ENCODE measurements around the gene CNTNAP2. TPM values are rescaled to one million over a fixed set of nuclear protein-coding genes. Genes with fewer than 3 reads are reported as not detected.

Gene CNTNAP2
- total RNA-seq, 4 donors from 2014 or later, result 0.91 to 16.0 TPM; not detected in 2

DNA sequence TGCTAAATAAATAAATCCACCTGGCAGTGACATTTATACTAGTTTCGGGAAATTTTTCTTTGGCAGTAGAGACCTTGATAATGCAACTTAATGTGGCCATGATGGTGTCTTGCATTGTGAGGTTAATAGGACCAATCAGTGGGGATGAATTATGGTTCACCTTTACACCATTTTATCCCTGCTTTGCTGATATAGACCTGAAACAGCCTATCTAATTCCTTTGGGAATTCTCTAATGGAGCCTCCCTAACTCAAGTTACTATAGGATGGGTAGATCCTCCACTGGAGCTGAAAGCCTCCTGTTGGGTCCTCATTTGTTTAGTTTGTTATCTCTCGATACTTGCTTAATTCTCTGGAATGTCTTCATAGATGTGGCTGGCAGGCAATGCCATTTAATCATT lies 276.7 kb downstream of the CNTNAP2 start:
- Histone ChIP-seq H3K27ac (no peak overlapping the region), H3K27me3 (no peaks in the 10 kb centered on the region), H3K9me3 (no peaks in the 10 kb centered on the region), H3K4me1 (no peaks in the 10 kb centered on the region), H3K36me3 (no peaks in the 10 kb centered on the region), H3K4me3 (no peak overlapping the region)
- TF ChIP-seq, protein P1, sequence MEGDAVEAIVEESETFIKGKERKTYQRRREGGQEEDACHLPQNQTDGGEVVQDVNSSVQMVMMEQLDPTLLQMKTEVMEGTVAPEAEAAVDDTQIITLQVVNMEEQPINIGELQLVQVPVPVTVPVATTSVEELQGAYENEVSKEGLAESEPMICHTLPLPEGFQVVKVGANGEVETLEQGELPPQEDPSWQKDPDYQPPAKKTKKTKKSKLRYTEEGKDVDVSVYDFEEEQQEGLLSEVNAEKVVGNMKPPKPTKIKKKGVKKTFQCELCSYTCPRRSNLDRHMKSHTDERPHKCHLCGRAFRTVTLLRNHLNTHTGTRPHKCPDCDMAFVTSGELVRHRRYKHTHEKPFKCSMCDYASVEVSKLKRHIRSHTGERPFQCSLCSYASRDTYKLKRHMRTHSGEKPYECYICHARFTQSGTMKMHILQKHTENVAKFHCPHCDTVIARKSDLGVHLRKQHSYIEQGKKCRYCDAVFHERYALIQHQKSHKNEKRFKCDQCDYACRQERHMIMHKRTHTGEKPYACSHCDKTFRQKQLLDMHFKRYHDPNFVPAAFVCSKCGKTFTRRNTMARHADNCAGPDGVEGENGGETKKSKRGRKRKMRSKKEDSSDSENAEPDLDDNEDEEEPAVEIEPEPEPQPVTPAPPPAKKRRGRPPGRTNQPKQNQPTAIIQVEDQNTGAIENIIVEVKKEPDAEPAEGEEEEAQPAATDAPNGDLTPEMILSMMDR (IDR thresholded peaks at IDR 0.05), result no peak
- no peak for TF ChIP-seq POLR2A (IDR thresholded peaks at IDR 0.05)
- no peak for DNase-seq
- intact Hi-C loops (cut with DNase I; ENCODE audit: low total_unique reads), result no loop called here

DNA sequence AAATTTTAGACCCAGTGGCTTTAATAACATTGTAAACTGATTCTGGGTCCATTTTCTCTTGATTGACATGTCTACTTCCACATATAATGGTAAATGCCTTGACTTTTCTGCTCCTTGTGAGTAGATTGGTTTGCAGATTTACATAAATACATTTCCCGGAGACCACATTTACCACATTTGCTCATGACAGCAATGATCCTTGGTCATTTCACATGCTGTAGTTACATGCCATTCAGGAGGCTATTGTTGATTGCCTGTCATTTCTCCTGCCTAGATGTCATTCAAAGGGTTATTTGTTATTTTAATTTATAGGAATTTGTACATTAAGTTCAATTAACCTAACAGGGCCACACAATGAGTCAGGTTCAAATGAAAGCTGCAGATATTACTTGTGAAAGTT lies 280.5 kb downstream of the CNTNAP2 start:
- Histone ChIP-seq H3K4me1 (no peaks in the 10 kb centered on the region), H3K36me3 (no peaks in the 10 kb centered on the region), H3K9me3 (no peaks in the 10 kb centered on the region), H3K4me3 (no peak overlapping the region), H3K27ac (no peak overlapping the region), H3K27me3 (no peaks in the 10 kb centered on the region)
- intact Hi-C loops (cut with DNase I; ENCODE audit: low total_unique reads), result no loop called here
- TF ChIP-seq POLR2A (IDR thresholded peaks at IDR 0.05), result no peak
- TF ChIP-seq, protein P1 (IDR thresholded peaks at IDR 0.05), result no peak
- no peak for DNase-seq

DNA sequence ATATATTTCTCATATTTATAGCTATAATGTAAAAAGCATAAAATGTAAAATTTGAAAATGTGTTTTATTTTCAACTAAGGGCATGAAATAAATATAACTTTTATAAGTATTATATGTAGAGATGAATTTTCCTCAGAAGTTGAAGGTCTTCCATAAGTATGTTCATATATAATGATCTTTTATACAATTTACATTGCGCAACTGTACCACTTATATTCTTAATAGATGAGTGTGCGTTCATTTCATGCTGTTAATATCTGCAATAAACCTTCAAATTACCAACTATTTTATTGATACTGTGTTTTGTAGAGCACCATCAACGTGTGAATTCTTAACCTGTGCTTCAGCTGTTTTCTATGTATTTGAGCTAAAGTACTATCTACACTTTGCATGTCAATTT lies 285.3 kb downstream of the CNTNAP2 start:
- Histone ChIP-seq H3K9me3 (no peaks in the 10 kb centered on the region), H3K27me3 (no peaks in the 10 kb centered on the region), H3K4me3 (no peak overlapping the region), H3K4me1 (no peaks in the 10 kb centered on the region), H3K36me3 (no peaks in the 10 kb centered on the region), H3K27ac (no peak overlapping the region)
- TF ChIP-seq, protein P1 (IDR thresholded peaks at IDR 0.05), result no peak
- no peak for TF ChIP-seq POLR2A (IDR thresholded peaks at IDR 0.05)
- no peak for DNase-seq
- intact Hi-C loops (cut with DNase I; ENCODE audit: low total_unique reads), result no loop called here

DNA sequence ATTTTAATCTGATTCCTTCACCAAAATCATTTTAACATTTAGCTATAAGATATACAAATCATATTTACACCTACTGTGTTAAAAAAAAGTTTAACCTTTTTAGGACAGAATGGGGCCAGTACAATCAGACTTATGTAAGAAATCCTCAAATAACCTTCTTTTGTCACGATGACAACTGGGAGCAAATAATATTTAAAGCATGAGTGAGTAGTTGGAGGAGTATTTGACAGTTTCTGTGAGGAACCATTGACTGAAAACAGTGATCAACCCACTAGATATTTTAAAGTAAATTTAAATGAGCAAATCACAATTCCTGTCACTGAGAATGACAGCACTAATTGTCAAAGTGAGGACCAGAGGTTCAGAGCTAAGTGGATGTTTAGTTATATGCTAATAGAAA lies 289.1 kb downstream of the CNTNAP2 start:
- Histone ChIP-seq H3K9me3 (no peaks in the 10 kb centered on the region), H3K4me1 (no peaks in the 10 kb centered on the region), H3K27ac (no peak overlapping the region), H3K4me3 (no peak overlapping the region), H3K36me3 (no peaks in the 10 kb centered on the region), H3K27me3 (no peaks in the 10 kb centered on the region)
- DNase-seq, result no peak
- TF ChIP-seq POLR2A (IDR thresholded peaks at IDR 0.05), result no peak
- TF ChIP-seq, protein P1 (IDR thresholded peaks at IDR 0.05), result no peak
- intact Hi-C loops (cut with DNase I; ENCODE audit: low total_unique reads), result no loop called here

DNA sequence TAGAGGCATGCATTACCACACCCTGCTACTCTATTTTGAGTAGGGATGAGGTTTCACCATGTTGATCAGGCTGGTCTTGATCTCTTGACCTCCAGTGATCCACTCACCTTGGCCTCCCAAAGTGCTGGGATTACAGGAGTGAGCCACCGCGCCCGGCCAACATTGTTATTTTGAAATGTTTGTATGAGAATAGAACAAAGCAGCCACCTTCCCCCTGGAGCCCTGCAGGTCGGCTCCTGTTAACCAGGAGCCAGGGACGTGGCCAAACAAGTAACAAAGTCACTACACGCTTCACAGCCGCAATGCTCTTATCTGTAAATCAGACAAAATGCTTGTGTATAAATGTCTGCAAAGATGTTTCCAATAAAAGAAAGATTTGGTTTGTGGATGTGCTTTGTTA lies 295.4 kb downstream of the CNTNAP2 start:
- Histone ChIP-seq H3K4me3 (no peak overlapping the region), H3K4me1 (no peaks in the 10 kb centered on the region), H3K36me3 (no peaks in the 10 kb centered on the region), H3K27me3 (no peaks in the 10 kb centered on the region), H3K27ac (no peak overlapping the region), H3K9me3 (no peaks in the 10 kb centered on the region)
- intact Hi-C loops (cut with DNase I; ENCODE audit: low total_unique reads), result no loop called here
- TF ChIP-seq, protein P1 (IDR thresholded peaks at IDR 0.05), result no peak
- TF ChIP-seq POLR2A (IDR thresholded peaks at IDR 0.05), result no peak
- no peak for DNase-seq

All from uterus (tissue), 4 donors.